HEK293 (cell line): Measurements from ENCODE around the gene NOS1.
A peak's percentile ranks its signal among the peaks of the same experiment; 100 is the strongest.

ENCODE experiments used
- CTCF ChIA-PET: fragments of 350-600 bp; formaldehyde crosslinking; extraction: SDS; loops from one replicate; lab custom pipeline; 2021; ENCODE audit warnings: antibody characterized with exemption; lab: Yijun Ruan, JAX
- POLR2A ChIA-PET: fragments of 300-600 bp; formaldehyde crosslinking; extraction: SDS; loops from one replicate; lab custom pipeline; 2020; ENCODE audit warnings: antibody characterized with exemption, inconsistent platforms; lab: Yijun Ruan, JAX
- H3K27ac ChIP-seq: fragments of 200-500 bp; sonication (Bioruptor generic); 2 replicates; pipeline ENCODE4 v1.5.1; 2014; ENCODE audit warnings: low read depth, low read length, control low read depth, inconsistent platforms; ENCODE audit errors: extremely low read depth
- H3K36me3 ChIP-seq, 2 experiments: fragments of 200-500 bp in 1 of 2; sonication (Bioruptor generic) in 1 of 2; 1 replicate in 1 of 2; 2 replicates in 1 of 2; pipeline ENCODE4 v1.5.1; 2014 to 2017; ENCODE audit warnings: inconsistent platforms in 2 of 2, low read length in 2 of 2; ENCODE audit not compliant: control insufficient read depth in 2 of 2, insufficient read depth in 1 of 2
- H3K4me1 ChIP-seq: fragments of 200-500 bp; sonication (Bioruptor generic); 2 replicates; pipeline ENCODE4 v1.5.1; 2014; ENCODE audit warnings: mild to moderate bottlenecking, low read length, inconsistent platforms; ENCODE audit not compliant: control insufficient read depth, insufficient read depth
- H3K4me3 ChIP-seq: 2 replicates; pipeline ENCODE4 v1.5.1; 2011; ENCODE audit warnings: low read depth, mild to moderate bottlenecking, control low read depth, low read length, moderate library complexity
- H3K9me3 ChIP-seq: fragments of 200-500 bp; sonication (Bioruptor generic); 2 replicates; pipeline ENCODE4 v1.5.1; 2014; ENCODE audit warnings: low read depth, low read length, inconsistent platforms; ENCODE audit not compliant: control insufficient read depth, insufficient read depth
- ELK4 ChIP-seq: IDR thresholded peaks from 2 replicates; pipeline ENCODE4 v1.6.1; 2011; ENCODE audit warnings: mild to moderate bottlenecking, low read depth, low read length, borderline replicate concordance
- GLI4 ChIP-seq: fragments of 450-650 bp; formaldehyde crosslinking; IDR thresholded peaks from 2 replicates; pipeline ENCODE4 v1.5.1; 2016; ENCODE audit warnings: missing biosample characterization, missing genetic modification characterization
- GLIS1 ChIP-seq: fragments of 450-650 bp; formaldehyde crosslinking; IDR thresholded peaks from 2 replicates; pipeline ENCODE4 v1.5.1; 2016; ENCODE audit warnings: missing biosample characterization, missing genetic modification characterization
- GLIS2 ChIP-seq: fragments of 450-650 bp; formaldehyde crosslinking; IDR thresholded peaks from 2 replicates; pipeline ENCODE4 v1.5.1; 2016; ENCODE audit warnings: missing biosample characterization, missing genetic modification characterization
- HOXA7 ChIP-seq: sonication (generic); formaldehyde crosslinking; IDR thresholded peaks from 2 replicates; pipeline ENCODE4 v1.8.1; 2022; ENCODE audit warnings: missing genetic modification reagents, borderline replicate concordance
- KLF17 ChIP-seq: fragments of 450-650 bp; formaldehyde crosslinking; IDR thresholded peaks from 2 replicates; pipeline ENCODE4 v1.5.1; 2016; ENCODE audit warnings: missing biosample characterization, missing genetic modification characterization
- PBX3 ChIP-seq: sonication (generic); formaldehyde crosslinking; IDR thresholded peaks from 2 replicates; pipeline ENCODE4 v1.8.1; 2022; ENCODE audit warnings: mild to moderate bottlenecking, moderate library complexity, missing genetic modification reagents
- PRDM1 ChIP-seq: fragments of 450-650 bp; formaldehyde crosslinking; IDR thresholded peaks from 2 replicates; pipeline ENCODE4; 2016; ENCODE audit warnings: missing biosample characterization, missing genetic modification characterization
- REPIN1 ChIP-seq: fragments of 450-650 bp; formaldehyde crosslinking; IDR thresholded peaks from 2 replicates; pipeline ENCODE4 v1.5.1; 2017; ENCODE audit warnings: missing biosample characterization, missing genetic modification characterization, low read depth
- SP3 ChIP-seq: fragments of 450-650 bp; formaldehyde crosslinking; IDR thresholded peaks from 2 replicates; pipeline ENCODE4 v1.5.1; 2016; ENCODE audit warnings: missing biosample characterization, missing genetic modification characterization
- WT1 ChIP-seq: fragments of 450-650 bp; formaldehyde crosslinking; IDR thresholded peaks from 2 replicates; pipeline ENCODE4 v1.5.1; 2016; ENCODE audit warnings: missing biosample characterization, missing genetic modification characterization
- YY2 ChIP-seq: fragments of 450-650 bp; formaldehyde crosslinking; IDR thresholded peaks from 2 replicates; pipeline ENCODE4 v1.5.1; 2016; ENCODE audit warnings: missing biosample characterization, missing genetic modification characterization
- ZBTB8A ChIP-seq: fragments of 450-650 bp; formaldehyde crosslinking; IDR thresholded peaks from 2 replicates; pipeline ENCODE4 v1.5.1; 2016; ENCODE audit warnings: missing biosample characterization, missing genetic modification characterization
- ZFHX2 ChIP-seq: fragments of 450-650 bp; formaldehyde crosslinking; conservative IDR thresholded peaks from 2 replicates; pipeline ENCODE4 v1.5.1; 2016; ENCODE audit warnings: missing biosample characterization, missing genetic modification characterization
- ZNF138 ChIP-seq: fragments of 450-650 bp; formaldehyde crosslinking; IDR thresholded peaks from 2 replicates; pipeline ENCODE4 v1.5.1; 2016; ENCODE audit warnings: missing biosample characterization, missing genetic modification characterization, borderline replicate concordance
- ZNF140 ChIP-seq: fragments of 450-650 bp; formaldehyde crosslinking; IDR thresholded peaks from 2 replicates; pipeline ENCODE4 v1.5.1; 2016; ENCODE audit warnings: missing biosample characterization, missing genetic modification characterization
- ZNF155 ChIP-seq: fragments of 450-650 bp; formaldehyde crosslinking; IDR thresholded peaks from 2 replicates; pipeline ENCODE4 v1.5.1; 2016; ENCODE audit warnings: missing biosample characterization, missing genetic modification characterization
- ZNF202 ChIP-seq: fragments of 450-650 bp; formaldehyde crosslinking; IDR thresholded peaks from 2 replicates; pipeline ENCODE4 v1.5.1; 2016; ENCODE audit warnings: missing biosample characterization, missing genetic modification characterization, borderline replicate concordance
- ZNF24 ChIP-seq: fragments of 450-650 bp; formaldehyde crosslinking; IDR thresholded peaks from 2 replicates; pipeline ENCODE4 v1.5.1; 2016; ENCODE audit warnings: missing biosample characterization, missing genetic modification characterization
- ZNF366 ChIP-seq: fragments of 450-650 bp; formaldehyde crosslinking; conservative IDR thresholded peaks from 2 replicates; pipeline ENCODE4 v1.5.1; 2016; ENCODE audit warnings: missing biosample characterization, missing genetic modification characterization
- ZNF398 ChIP-seq: fragments of 450-650 bp; formaldehyde crosslinking; IDR thresholded peaks from 2 replicates; pipeline ENCODE4 v1.5.1; 2017; ENCODE audit warnings: missing biosample characterization, missing genetic modification characterization
- ZNF404 ChIP-seq: fragments of 450-650 bp; formaldehyde crosslinking; IDR thresholded peaks from 2 replicates; pipeline ENCODE4 v1.5.1; 2017; ENCODE audit warnings: missing biosample characterization, missing genetic modification characterization
- ZNF558 ChIP-seq: fragments of 450-650 bp; formaldehyde crosslinking; IDR thresholded peaks from 2 replicates; pipeline ENCODE4 v1.5.1; 2016; ENCODE audit warnings: missing biosample characterization, missing genetic modification characterization
- ZNF600 ChIP-seq: fragments of 450-650 bp; formaldehyde crosslinking; IDR thresholded peaks from 2 replicates; pipeline ENCODE4 v1.5.1; 2016; ENCODE audit warnings: missing biosample characterization, missing genetic modification characterization
- ZNF621 ChIP-seq: fragments of 450-650 bp; formaldehyde crosslinking; IDR thresholded peaks from 2 replicates; pipeline ENCODE4 v1.5.1; 2017; ENCODE audit warnings: missing biosample characterization, missing genetic modification characterization
- ZNF707 ChIP-seq: fragments of 450-650 bp; formaldehyde crosslinking; IDR thresholded peaks from 2 replicates; pipeline ENCODE4 v1.5.1; 2016; ENCODE audit warnings: missing biosample characterization, missing genetic modification characterization
- ZNF792 ChIP-seq: fragments of 450-650 bp; formaldehyde crosslinking; IDR thresholded peaks from 2 replicates; pipeline ENCODE4 v1.5.1; 2016; ENCODE audit warnings: missing biosample characterization, missing genetic modification characterization
- ZSCAN30 ChIP-seq: fragments of 450-650 bp; IDR thresholded peaks from 2 replicates; pipeline ENCODE4 v1.5.1; 2018; ENCODE audit warnings: missing biosample characterization, mild to moderate bottlenecking, missing genetic modification characterization, moderate library complexity

The NOS1 gene

GRCh38 chr12:117208811-117209455 lies 152.5 kb downstream of the NOS1 start:
- Histone ChIP-seq H3K36me3 (no peaks in the 10 kb centered on the region), H3K4me1 (no peaks in the 10 kb centered on the region), H3K9me3 (no peaks in the 10 kb centered on the region), H3K27ac (no peak overlapping the region), H3K4me3 (no peak overlapping the region)
- ChIA-PET CTCF (interaction anchor here (0.6 to 2.2 kb wide), 2 partner anchors 27 to 407 kb away, joined by 3 to 7 read pairs; no protein-coding TSS in a partner anchor), POLR2A (no interaction called here)
- TF ChIP-seq ZNF155 (tag by site-specific recombination): no peak
- no peak for TF ChIP-seq ZSCAN30
- no peak for TF ChIP-seq ZNF792 (tag by site-specific recombination)
- no peak for TF ChIP-seq ZNF600 (tag by site-specific recombination)
- no peak for TF ChIP-seq PBX3 (CRISPR knock-in tag)
- TF ChIP-seq YY2 (tag by site-specific recombination): no peak
- TF ChIP-seq ZNF140: no peak
- TF ChIP-seq GLIS2 (tag by site-specific recombination): no peak
- TF ChIP-seq ZNF707 (tag by site-specific recombination): no peak
- no peak for TF ChIP-seq ZNF621 (tag by site-specific recombination)
- no peak for TF ChIP-seq GLIS1 (tag by site-specific recombination)
- TF ChIP-seq ZBTB8A (tag by site-specific recombination): no peak
- TF ChIP-seq REPIN1 (tag by site-specific recombination): no peak

- no peak overlapping the region for H3K4me3 ChIP-seq
- H3K36me3 ChIP-seq: no peaks in the 10 kb centered on the region
- no peaks in the 10 kb centered on the region for H3K4me1 ChIP-seq
- POLR2A ChIA-PET: no interaction called here
- no peak overlapping the region for H3K27ac ChIP-seq
- no peaks in the 10 kb centered on the region for H3K9me3 ChIP-seq
- TF ChIP-seq ZNF404 (tag by site-specific recombination): no peak
- TF ChIP-seq GLI4 (tag by site-specific recombination): no peak
- no peak for TF ChIP-seq HOXA7 (CRISPR knock-in tag)
- no peak for TF ChIP-seq SP3 (tag by site-specific recombination)
- no peak for TF ChIP-seq ELK4
- no peak for TF ChIP-seq ZNF202
- CTCF ChIA-PET: interaction anchor here (2.2 kb wide), 1 partner anchor 28 kb away, joined by 7 read pairs; no protein-coding TSS in a partner anchor
Observed at GRCh38 chr12:117208206-117208605, 153.2 kb downstream of the NOS1 start.

GRCh38 chr12:117207675-117208074 lies 153.8 kb downstream of the NOS1 start:
- no peaks in the 10 kb centered on the region for H3K36me3 ChIP-seq
- H3K4me1 ChIP-seq: no peaks in the 10 kb centered on the region
- no peaks in the 10 kb centered on the region for H3K9me3 ChIP-seq
- H3K27ac ChIP-seq: no peak overlapping the region
- ChIA-PET POLR2A (no interaction called here), CTCF (no interaction called here)
- TF ChIP-seq ZNF398 (tag by site-specific recombination) (peak; percentile 80), ZNF24 (tag by site-specific recombination) (no peak), WT1 (tag by site-specific recombination) (peak; percentile 97), ZNF366 (tag by site-specific recombination) (0 out of 2 replicates have a peak, but pooled peaks have one; percentile 14), ZNF155 (tag by site-specific recombination) (no peak), ZFHX2 (tag by site-specific recombination) (no peak), ZNF138 (tag by site-specific recombination) (no peak), ZNF707 (tag by site-specific recombination) (no peak), KLF17 (tag by site-specific recombination) (0 out of 2 replicates have a peak, but pooled peaks have one; percentile 60), ZNF558 (tag by site-specific recombination) (no peak), PRDM1 (peak; percentile 72)
- H3K4me3 ChIP-seq: no peak overlapping the region
